GM21515 (cell line): ENCODE results near the gene MED29.
"Not testable (repeated sequence)": the region's sequence is repeated elsewhere in the genome, so short reads cannot be mapped to it uniquely, and the experiment has no call there.

Source experiments
- ATAC-seq: cut with Tn5 transposase; IDR thresholded peaks from one replicate; pipeline ENCODE4 v1.9.1; 2021; ENCODE audit not compliant: unreplicated experiment

MED29 gene

GRCh38 chr19:39370735-39371134, 20.4 kb upstream of the MED29 start:
- no peak for ATAC-seq

- no peak for ATAC-seq
Measured at GRCh38 chr19:39372047-39372802, 19.0 kb upstream of the MED29 start.

GRCh38 chr19:39372941-39373340, 18.2 kb upstream of the MED29 start:
- no peak for ATAC-seq

- ATAC-seq, result no peak
Measured at GRCh38 chr19:39375929-39376328, 15.2 kb upstream of the MED29 start.

GRCh38 chr19:39377373-39378362, 13.5 kb upstream of the MED29 start:
- no peak for ATAC-seq

DNA sequence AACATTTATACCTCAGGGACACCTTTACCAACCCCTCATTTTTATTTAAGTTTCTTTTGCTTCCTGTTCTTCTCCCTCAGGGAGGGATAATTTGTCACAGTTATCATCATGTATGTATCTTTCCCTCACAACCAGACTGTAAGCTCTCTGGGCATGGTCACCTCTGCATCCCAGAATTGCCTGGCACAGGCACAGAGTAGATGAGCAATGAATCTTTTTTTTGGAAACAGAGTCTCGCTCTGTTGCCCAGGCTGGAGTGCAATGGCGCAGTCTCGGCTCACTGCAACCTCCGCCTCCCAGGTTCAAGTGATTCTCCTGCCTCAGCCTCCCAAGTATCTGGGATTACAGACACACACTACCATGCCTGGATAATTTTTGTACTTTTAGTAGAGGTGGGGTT, 11.8 kb upstream of the MED29 start:
- ATAC-seq, result not testable (repeated sequence)

DNA sequence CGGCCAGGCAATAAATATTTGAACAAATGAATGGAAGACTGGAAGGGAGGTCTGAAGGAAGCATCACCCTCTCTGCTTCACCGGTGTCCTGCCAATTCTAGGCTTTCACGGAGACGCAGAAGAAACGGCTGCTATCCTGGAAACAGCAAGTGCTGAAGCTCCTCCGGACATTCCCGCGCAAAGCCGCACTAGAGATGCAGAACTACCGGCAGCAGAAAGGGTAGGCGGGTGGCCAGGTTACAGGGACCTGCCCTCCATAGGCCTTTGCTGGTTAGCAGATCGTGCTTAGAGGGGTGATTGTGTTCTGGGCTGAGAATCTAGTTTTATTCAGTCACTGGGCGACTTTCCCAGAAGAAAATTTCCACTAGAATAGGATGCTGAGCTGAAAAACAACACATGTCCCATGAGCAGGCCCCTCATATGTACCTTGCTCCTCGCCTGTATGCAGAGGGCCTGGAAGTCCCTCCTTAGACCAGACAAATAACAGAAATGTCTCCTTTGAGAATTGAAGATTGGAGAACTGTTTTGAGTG, 11.2 kb upstream of the MED29 start:
- ATAC-seq, result no peak

- ATAC-seq, result no peak
Measured at GRCh38 chr19:39380521-39381502, 10.4 kb upstream of the MED29 start.

DNA sequence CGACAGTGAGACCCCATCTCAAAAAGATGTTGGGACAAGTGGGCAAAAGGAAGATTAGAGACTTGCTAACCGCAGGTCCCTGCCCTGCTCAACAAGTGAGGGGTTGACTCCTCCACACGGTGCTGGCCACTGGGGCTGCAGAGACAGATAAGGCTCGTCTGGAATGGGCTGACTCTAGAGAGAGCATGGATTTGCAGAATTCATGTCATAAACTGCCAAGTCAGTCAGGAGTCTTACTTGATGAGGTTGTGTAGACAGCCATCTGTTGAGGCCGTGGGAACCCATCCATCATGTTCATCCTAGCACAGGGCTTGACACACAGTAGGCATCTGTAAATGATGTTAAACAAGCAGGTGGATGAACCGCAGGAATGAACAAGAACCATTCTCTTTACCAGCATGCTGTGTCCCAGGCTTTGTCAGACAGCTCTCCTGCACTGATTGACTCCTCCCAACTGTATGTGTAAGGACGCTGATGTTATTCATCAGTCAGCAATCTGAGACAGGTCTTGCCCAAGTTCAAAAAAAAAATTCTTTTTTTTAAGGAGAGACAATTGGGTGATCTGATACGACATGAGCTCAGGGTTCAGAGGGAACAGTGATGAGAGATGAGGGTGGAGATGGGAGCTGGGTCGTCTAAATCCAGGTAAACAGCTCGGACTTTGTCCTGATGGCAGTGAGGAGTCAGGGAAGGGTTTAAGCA, 9.1 kb upstream of the MED29 start:
- no peak for ATAC-seq

DNA sequence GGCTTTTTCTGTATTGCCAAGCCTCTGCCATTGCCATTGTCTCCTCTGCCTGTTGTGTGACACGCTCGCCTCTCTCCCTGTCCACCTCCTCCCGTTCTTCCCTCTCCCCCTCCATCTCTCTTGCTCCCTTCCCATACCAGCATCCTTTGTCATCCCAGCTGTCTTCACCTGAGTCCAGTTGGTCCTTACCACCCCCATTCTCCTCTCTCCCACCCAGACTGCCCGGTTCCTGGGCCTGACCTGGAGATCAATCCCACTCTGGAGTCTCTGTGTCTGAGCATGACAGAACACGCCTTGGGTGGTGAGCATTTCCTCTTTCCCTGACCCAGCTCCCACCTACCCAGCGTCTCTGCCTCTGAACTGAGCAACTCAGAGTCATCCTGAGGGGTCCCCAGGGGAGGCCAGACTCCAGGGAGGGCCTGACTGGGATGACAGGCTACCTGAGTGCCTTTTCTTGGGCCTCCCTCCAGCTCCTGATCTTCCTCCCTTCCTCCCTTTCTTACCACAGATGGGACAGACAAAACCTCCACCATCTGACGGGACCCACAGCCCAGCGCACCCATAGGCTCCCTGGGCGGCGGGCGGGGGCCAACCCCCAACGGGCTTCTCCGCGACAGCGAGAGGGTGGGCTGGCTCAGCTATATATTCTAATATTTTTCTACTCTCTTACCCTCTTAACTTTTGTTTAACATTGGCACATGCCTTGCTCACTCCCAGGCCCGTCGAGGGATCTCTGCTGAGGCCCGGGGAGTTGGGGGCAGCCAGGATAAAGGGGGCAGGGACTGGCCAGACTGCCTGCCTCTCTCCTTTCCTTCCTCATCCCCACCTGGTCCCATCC, 8.0 kb upstream of the MED29 start:
- no peak for ATAC-seq

DNA sequence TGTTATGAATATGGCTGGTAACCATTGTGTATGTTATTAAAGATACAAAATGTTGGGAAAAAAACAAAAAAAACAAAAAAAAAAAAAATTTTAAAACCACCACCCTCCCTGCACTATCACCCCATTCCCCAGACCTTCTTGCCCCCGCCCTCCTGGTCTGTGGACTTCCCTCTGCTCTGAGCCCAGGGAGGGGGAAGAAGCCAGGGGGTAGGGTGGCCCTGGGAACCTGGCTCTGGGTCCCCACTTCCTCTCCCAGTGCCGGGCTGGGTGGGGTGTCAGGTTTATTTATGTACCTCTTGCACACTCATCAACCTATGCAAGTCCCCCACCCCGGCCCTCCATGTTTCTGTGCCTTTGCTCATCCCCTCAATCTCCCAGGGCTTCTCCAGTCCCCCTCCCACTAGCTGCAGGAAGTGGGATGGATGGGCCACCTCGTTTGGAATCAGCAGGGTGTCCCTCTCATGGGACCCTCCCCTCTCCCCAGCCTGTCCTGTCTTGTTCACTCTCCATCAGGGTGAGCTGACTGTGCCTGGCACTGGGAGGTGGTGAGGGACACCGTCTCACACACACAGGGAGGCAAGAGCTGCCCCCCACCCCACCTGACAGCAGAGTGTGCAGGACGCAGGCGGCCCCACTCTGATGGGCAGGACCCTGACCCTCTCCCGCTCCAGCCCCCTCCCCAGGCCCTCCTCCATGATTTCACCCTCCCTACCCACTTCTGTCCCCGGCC, 6.2 kb upstream of the MED29 start:
- ATAC-seq, result no peak

GRCh38 chr19:39385629-39386411, 5.4 kb upstream of the MED29 start:
- ATAC-seq, result no peak

DNA sequence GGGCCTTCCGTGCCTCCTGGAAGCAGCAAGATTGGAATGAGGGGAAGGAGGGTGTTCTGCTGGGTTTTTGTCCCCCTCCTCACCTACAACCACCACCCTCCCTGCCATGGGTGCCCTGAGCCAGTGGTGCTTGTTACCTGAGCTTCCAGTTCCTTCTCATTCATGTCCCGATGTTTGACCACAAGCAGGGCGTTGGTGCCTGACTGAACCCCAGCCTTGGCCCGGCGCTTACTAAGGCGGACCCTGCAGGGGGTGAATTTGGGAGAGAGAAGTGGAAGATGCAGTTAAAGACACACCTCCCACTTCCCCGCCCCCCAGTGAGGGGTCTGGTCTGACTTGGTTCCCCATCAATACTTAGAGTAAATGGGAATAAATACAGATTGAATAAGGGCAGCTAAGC, 4.6 kb upstream of the MED29 start:
- ATAC-seq, result no peak

DNA sequence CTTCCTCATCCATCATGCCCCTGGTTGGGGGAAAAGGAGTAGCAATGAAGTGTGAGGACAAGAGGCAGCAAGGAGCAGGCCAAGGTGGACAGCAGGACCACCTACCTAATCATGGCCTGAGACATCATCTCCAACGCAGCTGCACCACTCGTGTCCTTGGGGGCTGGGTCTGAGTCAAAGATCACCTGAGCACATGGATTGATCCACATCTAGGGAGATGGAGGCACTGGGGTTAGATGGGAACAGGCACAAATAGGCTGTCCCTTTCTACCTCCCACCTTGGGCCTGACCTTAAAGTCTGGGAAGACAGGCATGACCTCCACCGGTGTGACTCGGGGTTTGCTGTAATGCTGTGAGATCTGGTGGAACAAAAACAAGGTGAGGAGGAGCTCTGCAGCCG, 2.5 kb upstream of the MED29 start:
- no peak for ATAC-seq

- no peak for ATAC-seq
Measured at GRCh38 chr19:39389631-39390414, 1.4 kb upstream of the MED29 start.

DNA sequence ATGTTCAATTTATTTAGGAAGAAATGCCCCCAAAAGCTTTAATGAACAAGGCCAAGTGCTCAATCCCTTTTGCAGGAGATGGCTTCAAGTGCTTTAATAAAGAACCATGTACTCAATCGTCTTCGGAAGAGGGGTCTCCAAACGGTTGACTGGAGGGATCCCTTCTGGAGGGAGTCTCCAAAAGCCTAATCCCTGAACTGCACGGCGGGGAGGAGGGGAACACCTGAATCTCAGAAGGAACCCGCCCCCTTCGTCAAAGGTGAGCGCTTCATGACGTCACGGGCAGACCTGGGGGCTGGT, 777 bp upstream of the MED29 start:
- no peak for ATAC-seq
